IMR-90 (cell line): ENCODE results near the gene NHLH2. TPM values are rescaled to one million over a fixed set of nuclear protein-coding genes. Genes with fewer than 3 reads are reported as not detected.

Source experiments
- ATAC-seq: fragments of 200-7000 bp; cut with Tn5 transposase; 2 replicates; pipeline ENCODE4 v1.9.1; 2020; ENCODE audit warnings: low read depth, mild to moderate bottlenecking, moderate library complexity
- BruUV-seq: library from RNA; stranded (reverse); fragments of 400-500 nt; replicated peaks from 2 replicates; lab custom pipeline; 2021; lab: Mats Ljungman, UMichigan
- CTCF ChIA-PET: fragments of 300-600 bp; formaldehyde crosslinking; extraction: SDS; loops from one replicate; lab custom pipeline; 2021; ENCODE audit warnings: antibody characterized with exemption; lab: Yijun Ruan, JAX
- POLR2A ChIA-PET: fragments of 300-600 bp; sonication (Branson Sonifier 250); formaldehyde crosslinking; loops from one replicate; lab custom pipeline; 2022; ENCODE audit warnings: antibody characterized with exemption; ENCODE audit not compliant: unreplicated experiment; lab: Charles Lee
- DNase-seq: peaks from one replicate; pipeline ENCODE4 v3.0.0; 2013
- H2AFZ ChIP-seq: replicated peaks from 2 replicates; pipeline ENCODE3; 2013; ENCODE audit warnings: low read length, mild to moderate bottlenecking; ENCODE audit not compliant: poor library complexity
- H2AK5ac ChIP-seq: 2 replicates; pipeline ENCODE4 v1.6.1; 2013; ENCODE audit warnings: low read depth, low read length, inconsistent platforms
- H2AK9ac ChIP-seq: replicated peaks from 2 replicates; pipeline ENCODE3; 2013; ENCODE audit warnings: mild to moderate bottlenecking, low read depth, low read length, moderate library complexity; ENCODE audit not compliant: poor library complexity
- H2BK120ac ChIP-seq: 2 replicates; pipeline ENCODE4 v1.6.1; 2013; ENCODE audit warnings: low read depth, low read length, inconsistent platforms
- H2BK15ac ChIP-seq: 3 replicates; pipeline ENCODE4 v1.6.1; 2013; ENCODE audit warnings: low read depth, low read length, inconsistent platforms
- H2BK20ac ChIP-seq: 2 replicates; pipeline ENCODE4 v1.6.1; 2013; ENCODE audit warnings: low read depth, mild to moderate bottlenecking, inconsistent platforms, low read length, moderate library complexity
- H2BK5ac ChIP-seq: 2 replicates; pipeline ENCODE4 v1.6.1; 2013; ENCODE audit warnings: mild to moderate bottlenecking, low read depth, low read length, inconsistent platforms; ENCODE audit not compliant: poor library complexity, severe bottlenecking
- H3K14ac ChIP-seq: replicated peaks from 2 replicates; pipeline ENCODE4 v1.6.1; 2013; ENCODE audit warnings: low read depth, low read length, inconsistent platforms
- H3K18ac ChIP-seq: 2 replicates; pipeline ENCODE4 v1.6.1; 2013; ENCODE audit warnings: low read depth, low read length, control low read depth
- H3K23ac ChIP-seq: 2 replicates; pipeline ENCODE4 v1.6.1; 2013; ENCODE audit warnings: low read depth, low read length, inconsistent platforms
- H3K27ac ChIP-seq: 2 replicates; pipeline ENCODE4 v1.5.1; 2013; ENCODE audit warnings: mild to moderate bottlenecking, control low read depth, low read length; ENCODE audit not compliant: insufficient read depth
- H3K27me3 ChIP-seq: 2 replicates; pipeline ENCODE4 v1.6.1; 2013; ENCODE audit warnings: low read length; ENCODE audit not compliant: control insufficient read depth, insufficient read depth
- H3K36me3 ChIP-seq: 2 replicates; pipeline ENCODE4 v1.6.1; 2013; ENCODE audit warnings: low read length, mixed read lengths; ENCODE audit not compliant: control insufficient read depth, insufficient read depth
- H3K4ac ChIP-seq: 2 replicates; pipeline ENCODE4 v1.6.1; 2013; ENCODE audit warnings: low read depth, low read length, inconsistent platforms
- H3K4me1 ChIP-seq: 2 replicates; pipeline ENCODE4 v1.6.1; 2013; ENCODE audit warnings: low read length, mixed read lengths; ENCODE audit not compliant: control insufficient read depth, insufficient read depth
- H3K4me2 ChIP-seq: 2 replicates; pipeline ENCODE4 v1.6.1; 2013; ENCODE audit warnings: low read depth, mild to moderate bottlenecking, control low read depth, low read length, moderate library complexity
- H3K4me3 ChIP-seq: 2 replicates; pipeline ENCODE4 v1.5.1; 2013; ENCODE audit warnings: low read depth, mild to moderate bottlenecking, control low read depth, low read length, moderate library complexity; ENCODE audit not compliant: insufficient read depth
- H3K56ac ChIP-seq: 2 replicates; pipeline ENCODE4 v1.6.1; 2013; ENCODE audit warnings: low read length, inconsistent platforms; ENCODE audit not compliant: insufficient read depth; ENCODE audit errors: extremely low read depth
- H3K79me1 ChIP-seq, 2 experiments: 2 replicates each; pipeline ENCODE4 v1.6.1; 2013; ENCODE audit warnings: low read length in 2 of 2, inconsistent platforms in 1 of 2, low read depth in 1 of 2
- H3K9ac ChIP-seq: 2 replicates; pipeline ENCODE4 v1.6.1; 2013; ENCODE audit warnings: low read depth, low read length, control low read depth
- H3K9me1 ChIP-seq: 2 replicates; pipeline ENCODE4 v1.6.1; 2013; ENCODE audit warnings: low read length, inconsistent platforms; ENCODE audit not compliant: insufficient read depth
- H3K9me3 ChIP-seq: 2 replicates; pipeline ENCODE4 v1.6.1; 2013; ENCODE audit warnings: low read length; ENCODE audit not compliant: control insufficient read depth, insufficient read depth
- H4K20me1 ChIP-seq: 2 replicates; pipeline ENCODE4 v1.6.1; 2013; ENCODE audit warnings: low read length, inconsistent platforms; ENCODE audit not compliant: insufficient read depth
- H4K5ac ChIP-seq: 2 replicates; pipeline ENCODE4 v1.6.1; 2013; ENCODE audit warnings: mild to moderate bottlenecking, low read depth, low read length, control low read depth
- H4K8ac ChIP-seq, 2 experiments: 2 replicates each; pipeline ENCODE4 v1.6.1; 2013; ENCODE audit warnings: low read depth in 2 of 2, low read length in 2 of 2, control low read depth in 1 of 2, inconsistent platforms in 1 of 2
- H4K91ac ChIP-seq: 2 replicates; pipeline ENCODE4 v1.6.1; 2013; ENCODE audit warnings: low read depth, low read length, inconsistent platforms; ENCODE audit not compliant: insufficient read depth
- BHLHE40 ChIP-seq: fragments of 150-350 bp; IDR thresholded peaks from 2 replicates; pipeline ENCODE4 v1.6.1; 2016; ENCODE audit warnings: mild to moderate bottlenecking, low read depth, low read length
- CEBPB ChIP-seq: IDR thresholded peaks from 2 replicates; pipeline ENCODE4 v1.6.1; 2012; ENCODE audit warnings: low read depth, low read length, improper control_type of control experiment
- CHD1 ChIP-seq: IDR thresholded peaks from 2 replicates; pipeline ENCODE4 v1.6.1; 2012; ENCODE audit warnings: low read depth, low read length, improper control_type of control experiment
- FOS ChIP-seq: fragments of 150-350 bp; IDR thresholded peaks from 2 replicates; pipeline ENCODE4 v1.6.1; 2016; ENCODE audit warnings: low read depth, low read length
- MAFK ChIP-seq: IDR thresholded peaks from 2 replicates; pipeline ENCODE4 v1.6.1; 2012; ENCODE audit warnings: low read depth, low read length, improper control_type of control experiment
- MAZ ChIP-seq: IDR thresholded peaks from 2 replicates; pipeline ENCODE4 v1.6.1; 2012; ENCODE audit warnings: low read depth, mild to moderate bottlenecking, low read length, improper control_type of control experiment, moderate library complexity, borderline replicate concordance
- MXI1 ChIP-seq: IDR thresholded peaks from 2 replicates; pipeline ENCODE4 v1.6.1; 2012; ENCODE audit warnings: low read depth, mild to moderate bottlenecking, low read length, moderate library complexity, borderline replicate concordance
- POLR2A ChIP-seq: IDR thresholded peaks from 2 replicates; pipeline ENCODE4 v1.6.1; 2012; ENCODE audit warnings: mild to moderate bottlenecking, low read depth, low read length
- RAD21 ChIP-seq: IDR thresholded peaks from 2 replicates; pipeline ENCODE4 v1.6.1; 2012; ENCODE audit warnings: low read length, improper control_type of control experiment
- RCOR1 ChIP-seq: IDR thresholded peaks from 2 replicates; pipeline ENCODE4 v1.6.1; 2012; ENCODE audit warnings: mild to moderate bottlenecking, low read length, improper control_type of control experiment; ENCODE audit not compliant: insufficient replicate concordance
- RFX5 ChIP-seq: IDR thresholded peaks from 2 replicates; pipeline ENCODE4 v1.8.0; 2012; ENCODE audit warnings: low read depth, mild to moderate bottlenecking, low read length, moderate library complexity
- SMC3 ChIP-seq: fragments of 150-350 bp; IDR thresholded peaks from 2 replicates; pipeline ENCODE4 v1.6.1; 2016; ENCODE audit warnings: low read depth, mild to moderate bottlenecking, antibody characterized with exemption, low read length, moderate library complexity
- WGBS, 2 experiments: methylation state at CpG; one replicate each; pipeline versions ENCODE4 v1.1.5 to v1.1.7; 2013; ENCODE audit warnings: missing lambda C conversion rate in 2 of 2; ENCODE audit not compliant: insufficient read length in 1 of 2; ENCODE audit errors: extremely low coverage in 2 of 2; 5-methylcytosine and 5-hydroxymethylcytosine counted together
- dilution Hi-C: fragments of 300-500 bp; cut with HindIII; formaldehyde crosslinking; loops from one replicate; pipeline ENCODE4 v1.14.3; 2018; ENCODE audit warnings: low sequenced_read_pairs; ENCODE audit not compliant: unreplicated experiment
- in situ Hi-C: fragments of 300-500 bp; cut with MboI; formaldehyde crosslinking; loops from 3 replicates; pipeline ENCODE4 v1.14.3; 2019; ENCODE audit warnings: low sequenced_read_pairs, inconsistent platforms, mixed read lengths
- intact Hi-C: fragments of 100-400 bp; cut with micrococcal nuclease; formaldehyde crosslinking; loops from 2 replicates; pipeline ENCODE4 v1.10.0; 2022
- polyA plus RNA-seq, 3 experiments: library from polyadenylated mRNA; depleted of rRNA; stranded (reverse); fragments of >200 nt; gene quantifications; 2 replicates each; pipeline ENCODE4 v1.2.3, GENCODE V29; 2012; ENCODE audit warnings: low replicate concordance in 1 of 3
- total RNA-seq: library from RNA; depleted of rRNA; stranded (reverse); fragments of >200 nt; gene quantifications from 2 replicates; pipeline ENCODE4 v1.2.3, GENCODE V29; 2012
- TF ChIP-seq, protein P1 (sequence below): conservative IDR thresholded peaks from 2 replicates; pipeline ENCODE4 v1.5.1; 2012; ENCODE audit warnings: mild to moderate bottlenecking, low read depth, low read length, improper control_type of control experiment
- TF ChIP-seq, protein P2 (sequence below): fragments of 150-350 bp; IDR thresholded peaks from 2 replicates; pipeline ENCODE4 v1.6.1; 2017; ENCODE audit warnings: mild to moderate bottlenecking, antibody characterized with exemption, low read length, low read depth
- TF ChIP-seq, protein P3 (sequence below): fragments of 150-350 bp; IDR thresholded peaks from 2 replicates; pipeline ENCODE4 v1.6.1; 2016; ENCODE audit warnings: low read depth, mild to moderate bottlenecking, low read length, moderate library complexity, borderline replicate concordance

Gene NHLH2
- total and polyA plus RNA-seq, 2 of the 4 experiments (the other 2 are of a cell fraction), result not detected

DNA sequence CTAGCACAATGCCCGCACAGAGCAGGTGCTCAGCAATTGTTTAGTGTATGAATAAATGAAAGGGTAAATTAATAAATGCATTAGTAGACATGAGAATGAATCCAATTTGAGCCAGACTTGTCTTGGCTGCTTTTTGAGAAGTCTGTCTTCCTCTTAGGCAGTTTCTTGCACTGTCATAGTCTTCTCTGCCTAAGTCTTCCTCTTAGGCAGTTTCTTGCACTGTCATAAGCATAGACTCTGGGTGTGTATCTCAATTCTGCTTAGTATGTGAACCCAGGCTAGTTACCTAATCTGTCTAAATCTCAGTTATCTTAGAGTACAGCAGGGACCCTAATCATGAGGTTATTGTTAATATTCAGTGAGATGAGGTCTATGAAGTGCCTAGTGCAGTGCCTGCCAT is 27.2 kb downstream of the NHLH2 start:
- in situ Hi-C loops (no loop called here), intact Hi-C loops (no loop called here), dilution Hi-C loops (no loop called here)
- no peak overlapping the region for H3K9ac ChIP-seq
- no peaks in the 10 kb centered on the region for H3K4me1 ChIP-seq
- WGBS, 2 experiments, result no CpG with 5 or more reads among the region's 1 CpG
- no peak overlapping the region for H2BK5ac ChIP-seq
- ChIA-PET POLR2A (no interaction called here), CTCF (no interaction called here)
- no peak overlapping the region for H2BK120ac ChIP-seq
- H3K27me3 ChIP-seq, result peaks cover 4% of the 10 kb centered on the region
- no peaks in the 10 kb centered on the region for H3K9me1 ChIP-seq
- H2AK9ac ChIP-seq, result no peak overlapping the region
- no peaks in the 10 kb centered on the region for H4K20me1 ChIP-seq
- no peak overlapping the region for H3K4me3 ChIP-seq
- no peak for ATAC-seq
- no peak overlapping the region for H3K18ac ChIP-seq
- no peak for DNase-seq
- H4K91ac ChIP-seq, result no peak overlapping the region
- no peak overlapping the region for H2AFZ ChIP-seq
- no peak overlapping the region for H3K27ac ChIP-seq
- H3K9me3 ChIP-seq, result no peaks in the 10 kb centered on the region
- no peak overlapping the region for H3K4ac ChIP-seq
- no peaks in the 10 kb centered on the region for H3K36me3 ChIP-seq
- no peak overlapping the region for H2AK5ac ChIP-seq
- BruUV-seq, result no TSS peak
- no peak overlapping the region for H4K5ac ChIP-seq
- no peak overlapping the region for H3K4me2 ChIP-seq
- TF ChIP-seq FOS, result no peak
- no peak for TF ChIP-seq MXI1
- no peak for TF ChIP-seq MAZ
- TF ChIP-seq, protein P1, sequence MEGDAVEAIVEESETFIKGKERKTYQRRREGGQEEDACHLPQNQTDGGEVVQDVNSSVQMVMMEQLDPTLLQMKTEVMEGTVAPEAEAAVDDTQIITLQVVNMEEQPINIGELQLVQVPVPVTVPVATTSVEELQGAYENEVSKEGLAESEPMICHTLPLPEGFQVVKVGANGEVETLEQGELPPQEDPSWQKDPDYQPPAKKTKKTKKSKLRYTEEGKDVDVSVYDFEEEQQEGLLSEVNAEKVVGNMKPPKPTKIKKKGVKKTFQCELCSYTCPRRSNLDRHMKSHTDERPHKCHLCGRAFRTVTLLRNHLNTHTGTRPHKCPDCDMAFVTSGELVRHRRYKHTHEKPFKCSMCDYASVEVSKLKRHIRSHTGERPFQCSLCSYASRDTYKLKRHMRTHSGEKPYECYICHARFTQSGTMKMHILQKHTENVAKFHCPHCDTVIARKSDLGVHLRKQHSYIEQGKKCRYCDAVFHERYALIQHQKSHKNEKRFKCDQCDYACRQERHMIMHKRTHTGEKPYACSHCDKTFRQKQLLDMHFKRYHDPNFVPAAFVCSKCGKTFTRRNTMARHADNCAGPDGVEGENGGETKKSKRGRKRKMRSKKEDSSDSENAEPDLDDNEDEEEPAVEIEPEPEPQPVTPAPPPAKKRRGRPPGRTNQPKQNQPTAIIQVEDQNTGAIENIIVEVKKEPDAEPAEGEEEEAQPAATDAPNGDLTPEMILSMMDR, result no peak
- TF ChIP-seq RAD21, result no peak
- TF ChIP-seq CHD1, result no peak
- TF ChIP-seq, protein P2, sequence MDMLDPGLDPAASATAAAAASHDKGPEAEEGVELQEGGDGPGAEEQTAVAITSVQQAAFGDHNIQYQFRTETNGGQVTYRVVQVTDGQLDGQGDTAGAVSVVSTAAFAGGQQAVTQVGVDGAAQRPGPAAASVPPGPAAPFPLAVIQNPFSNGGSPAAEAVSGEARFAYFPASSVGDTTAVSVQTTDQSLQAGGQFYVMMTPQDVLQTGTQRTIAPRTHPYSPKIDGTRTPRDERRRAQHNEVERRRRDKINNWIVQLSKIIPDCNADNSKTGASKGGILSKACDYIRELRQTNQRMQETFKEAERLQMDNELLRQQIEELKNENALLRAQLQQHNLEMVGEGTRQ, result no peak
- no peak for TF ChIP-seq CEBPB
- no peak for TF ChIP-seq POLR2A
- no peak for TF ChIP-seq RFX5
- TF ChIP-seq BHLHE40, result no peak
- no peak for TF ChIP-seq MAFK
- TF ChIP-seq, protein P3, sequence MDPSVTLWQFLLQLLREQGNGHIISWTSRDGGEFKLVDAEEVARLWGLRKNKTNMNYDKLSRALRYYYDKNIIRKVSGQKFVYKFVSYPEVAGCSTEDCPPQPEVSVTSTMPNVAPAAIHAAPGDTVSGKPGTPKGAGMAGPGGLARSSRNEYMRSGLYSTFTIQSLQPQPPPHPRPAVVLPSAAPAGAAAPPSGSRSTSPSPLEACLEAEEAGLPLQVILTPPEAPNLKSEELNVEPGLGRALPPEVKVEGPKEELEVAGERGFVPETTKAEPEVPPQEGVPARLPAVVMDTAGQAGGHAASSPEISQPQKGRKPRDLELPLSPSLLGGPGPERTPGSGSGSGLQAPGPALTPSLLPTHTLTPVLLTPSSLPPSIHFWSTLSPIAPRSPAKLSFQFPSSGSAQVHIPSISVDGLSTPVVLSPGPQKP, result no peak
- TF ChIP-seq RCOR1, result no peak
- TF ChIP-seq SMC3, result no peak
- H2BK15ac ChIP-seq, result no peak overlapping the region
- H2BK20ac ChIP-seq, result no peak overlapping the region
- H3K56ac ChIP-seq, result no peak overlapping the region
- H3K23ac ChIP-seq, result no peak overlapping the region
- no peak overlapping the region for H4K8ac ChIP-seq
- no peaks in the 10 kb centered on the region for H3K79me1 ChIP-seq
- no peak overlapping the region for H3K14ac ChIP-seq
